Measurements from ENCODE around the gene TCP11L2.

Gene TCP11L2

GRCh38 chr12:106321139-106321850 is 18.8 kb downstream of the TCP11L2 start:
- Histone ChIP-seq H3K27ac (ENCODE audit: low read depth, low read length) (no peak overlapping the region), H3K4me3 (ENCODE audit: low read depth, low read length) (no peak overlapping the region), H3K79me2 (ENCODE audit: control insufficient read depth, insufficient read depth, low read length, unreplicated experiment) (no peaks in the 10 kb centered on the region), H3K36me3 (ENCODE audit: insufficient read depth, low read length) (no peaks in the 10 kb centered on the region), H2AFZ (ENCODE audit: low read length, unreplicated experiment) (no peak overlapping the region), H3K27me3 (ENCODE audit: insufficient read depth, low read length) (no peaks in the 10 kb centered on the region), H3K4me1 (ENCODE audit: control insufficient read depth, insufficient read depth, low read length, unreplicated experiment) (no peaks in the 10 kb centered on the region)

GRCh38 chr12:106323537-106323936 is 21.0 kb downstream of the TCP11L2 start:
- Histone ChIP-seq H3K27ac (ENCODE audit: low read depth, low read length) (no peak overlapping the region), H3K4me1 (ENCODE audit: control insufficient read depth, insufficient read depth, low read length, unreplicated experiment) (no peaks in the 10 kb centered on the region), H3K36me3 (ENCODE audit: insufficient read depth, low read length) (no peaks in the 10 kb centered on the region), H3K79me2 (ENCODE audit: control insufficient read depth, insufficient read depth, low read length, unreplicated experiment) (no peaks in the 10 kb centered on the region), H3K4me3 (ENCODE audit: low read depth, low read length) (no peak overlapping the region), H3K27me3 (ENCODE audit: insufficient read depth, low read length) (no peaks in the 10 kb centered on the region), H2AFZ (ENCODE audit: low read length, unreplicated experiment) (no peak overlapping the region)

GRCh38 chr12:106327309-106327869 is 24.9 kb downstream of the TCP11L2 start:
- Histone ChIP-seq H2AFZ (ENCODE audit: low read length, unreplicated experiment) (no peak overlapping the region), H3K36me3 (ENCODE audit: insufficient read depth, low read length) (no peaks in the 10 kb centered on the region), H3K4me1 (ENCODE audit: control insufficient read depth, insufficient read depth, low read length, unreplicated experiment) (no peaks in the 10 kb centered on the region), H3K79me2 (ENCODE audit: control insufficient read depth, insufficient read depth, low read length, unreplicated experiment) (no peaks in the 10 kb centered on the region), H3K27ac (ENCODE audit: low read depth, low read length) (no peak overlapping the region), H3K27me3 (ENCODE audit: insufficient read depth, low read length) (no peaks in the 10 kb centered on the region), H3K4me3 (ENCODE audit: low read depth, low read length) (no peak overlapping the region)

GRCh38 chr12:106328735-106329134 is 26.2 kb downstream of the TCP11L2 start:
- H3K36me3 ChIP-seq (ENCODE audit: insufficient read depth, low read length): no peaks in the 10 kb centered on the region
- no peaks in the 10 kb centered on the region for H3K27me3 ChIP-seq (ENCODE audit: insufficient read depth, low read length)
- no peak overlapping the region for H3K27ac ChIP-seq (ENCODE audit: low read depth, low read length)
- no peak overlapping the region for H3K4me3 ChIP-seq (ENCODE audit: low read depth, low read length)
- H2AFZ ChIP-seq (ENCODE audit: low read length, unreplicated experiment): no peak overlapping the region
- H3K79me2 ChIP-seq (ENCODE audit: control insufficient read depth, insufficient read depth, low read length, unreplicated experiment): no peaks in the 10 kb centered on the region
- H3K4me1 ChIP-seq (ENCODE audit: control insufficient read depth, insufficient read depth, low read length, unreplicated experiment): no peaks in the 10 kb centered on the region

- H3K4me1 ChIP-seq (ENCODE audit: control insufficient read depth, insufficient read depth, low read length, unreplicated experiment): no peaks in the 10 kb centered on the region
- H3K27me3 ChIP-seq (ENCODE audit: insufficient read depth, low read length): no peaks in the 10 kb centered on the region
- no peaks in the 10 kb centered on the region for H3K79me2 ChIP-seq (ENCODE audit: control insufficient read depth, insufficient read depth, low read length, unreplicated experiment)
- H2AFZ ChIP-seq (ENCODE audit: low read length, unreplicated experiment): no peak overlapping the region
- H3K36me3 ChIP-seq (ENCODE audit: insufficient read depth, low read length): no peaks in the 10 kb centered on the region
- H3K4me3 ChIP-seq (ENCODE audit: low read depth, low read length): no peak overlapping the region
- no peak overlapping the region for H3K27ac ChIP-seq (ENCODE audit: low read depth, low read length)
Observed at GRCh38 chr12:106329231-106329982, 26.9 kb downstream of the TCP11L2 start.

- Histone ChIP-seq H3K4me3 (ENCODE audit: low read depth, low read length) (no peak overlapping the region), H2AFZ (ENCODE audit: low read length, unreplicated experiment) (no peak overlapping the region)
Observed at GRCh38 chr12:106331599-106331998, 29.1 kb downstream of the TCP11L2 start.

GRCh38 chr12:106332536-106332935 is 30.0 kb downstream of the TCP11L2 start:
- H3K79me2 ChIP-seq (ENCODE audit: control insufficient read depth, insufficient read depth, low read length, unreplicated experiment): no peaks in the 10 kb centered on the region
- no peak overlapping the region for H3K4me3 ChIP-seq (ENCODE audit: low read depth, low read length)
- peaks cover 10% of the 10 kb centered on the region for H3K4me1 ChIP-seq (ENCODE audit: control insufficient read depth, insufficient read depth, low read length, unreplicated experiment)
- H2AFZ ChIP-seq (ENCODE audit: low read length, unreplicated experiment): no peak overlapping the region
- H3K27me3 ChIP-seq (ENCODE audit: insufficient read depth, low read length): no peaks in the 10 kb centered on the region
- no peaks in the 10 kb centered on the region for H3K36me3 ChIP-seq (ENCODE audit: insufficient read depth, low read length)
- H3K27ac ChIP-seq (ENCODE audit: low read depth, low read length): no peak overlapping the region

More at GRCh38 chr12:106331599-106331998, 29.1 kb downstream of the TCP11L2 start:
- no peaks in the 10 kb centered on the region for H3K36me3 ChIP-seq (ENCODE audit: insufficient read depth, low read length)
- no peaks in the 10 kb centered on the region for H3K79me2 ChIP-seq (ENCODE audit: control insufficient read depth, insufficient read depth, low read length, unreplicated experiment)
- peaks cover 7% of the 10 kb centered on the region for H3K4me1 ChIP-seq (ENCODE audit: control insufficient read depth, insufficient read depth, low read length, unreplicated experiment)
- H3K27ac ChIP-seq (ENCODE audit: low read depth, low read length): no peak overlapping the region
- no peaks in the 10 kb centered on the region for H3K27me3 ChIP-seq (ENCODE audit: insufficient read depth, low read length)

GRCh38 chr12:106333010-106333409 is 30.5 kb downstream of the TCP11L2 start:
- Histone ChIP-seq H2AFZ (ENCODE audit: low read length, unreplicated experiment) (no peak overlapping the region), H3K4me3 (ENCODE audit: low read depth, low read length) (no peak overlapping the region), H3K79me2 (ENCODE audit: control insufficient read depth, insufficient read depth, low read length, unreplicated experiment) (no peaks in the 10 kb centered on the region), H3K36me3 (ENCODE audit: insufficient read depth, low read length) (no peaks in the 10 kb centered on the region), H3K27ac (ENCODE audit: low read depth, low read length) (no peak overlapping the region), H3K4me1 (ENCODE audit: control insufficient read depth, insufficient read depth, low read length, unreplicated experiment) (peaks cover 10% of the 10 kb centered on the region), H3K27me3 (ENCODE audit: insufficient read depth, low read length) (no peaks in the 10 kb centered on the region)

GRCh38 chr12:106333756-106334155 is 31.2 kb downstream of the TCP11L2 start:
- peaks cover 10% of the 10 kb centered on the region for H3K4me1 ChIP-seq (ENCODE audit: control insufficient read depth, insufficient read depth, low read length, unreplicated experiment)
- H2AFZ ChIP-seq (ENCODE audit: low read length, unreplicated experiment): no peak overlapping the region
- no peaks in the 10 kb centered on the region for H3K79me2 ChIP-seq (ENCODE audit: control insufficient read depth, insufficient read depth, low read length, unreplicated experiment)
- H3K27me3 ChIP-seq (ENCODE audit: insufficient read depth, low read length): no peaks in the 10 kb centered on the region
- no peak overlapping the region for H3K27ac ChIP-seq (ENCODE audit: low read depth, low read length)
- H3K36me3 ChIP-seq (ENCODE audit: insufficient read depth, low read length): no peaks in the 10 kb centered on the region
- H3K4me3 ChIP-seq (ENCODE audit: low read depth, low read length): no peak overlapping the region

- H3K36me3 ChIP-seq (ENCODE audit: insufficient read depth, low read length): no peaks in the 10 kb centered on the region
- H3K4me1 ChIP-seq (ENCODE audit: control insufficient read depth, insufficient read depth, low read length, unreplicated experiment): peaks cover 17% of the 10 kb centered on the region
- H3K27ac ChIP-seq (ENCODE audit: low read depth, low read length): no peak overlapping the region
- H3K4me3 ChIP-seq (ENCODE audit: low read depth, low read length): no peak overlapping the region
- H3K79me2 ChIP-seq (ENCODE audit: control insufficient read depth, insufficient read depth, low read length, unreplicated experiment): no peaks in the 10 kb centered on the region
- no peak overlapping the region for H2AFZ ChIP-seq (ENCODE audit: low read length, unreplicated experiment)
- no peaks in the 10 kb centered on the region for H3K27me3 ChIP-seq (ENCODE audit: insufficient read depth, low read length)
Observed at GRCh38 chr12:106341086-106341877, 38.7 kb downstream of the TCP11L2 start.
